HAP-1 (cell line): ENCODE results near the gene CPZ.
"Not testable (repeated sequence)": the region's sequence is repeated elsewhere in the genome, so short reads cannot be mapped to it uniquely, and the experiment has no call there.

Experiments
- DNase-seq, 2 experiments: peaks; one replicate each; pipeline ENCODE4 v3.0.0-alpha.2; 2016 to 2020; ENCODE audit warnings: low spot score in 2 of 2
- H3K27me3 ChIP-seq: fragments of 250-450 bp; sonication (Bioruptor Pico); 2 replicates; pipeline ENCODE4 v1.5.1; 2020; ENCODE audit warnings: low read depth, mild to moderate bottlenecking, moderate library complexity
- H3K36me3 ChIP-seq: fragments of 250-450 bp; sonication (Bioruptor Pico); replicated peaks from 2 replicates; pipeline ENCODE4 v1.5.1; 2020; ENCODE audit warnings: mild to moderate bottlenecking
- H3K4me1 ChIP-seq: fragments of 250-450 bp; sonication (Bioruptor Pico); 2 replicates; pipeline ENCODE4 v1.5.1; 2020; ENCODE audit warnings: mild to moderate bottlenecking
- H3K4me3 ChIP-seq: fragments of 250-450 bp; sonication (Bioruptor Pico); 2 replicates; pipeline ENCODE4 v1.5.1; 2020; ENCODE audit warnings: mild to moderate bottlenecking, moderate library complexity
- H3K9me3 ChIP-seq: fragments of 250-450 bp; sonication (Bioruptor Pico); 2 replicates; pipeline ENCODE4 v1.5.1; 2020; ENCODE audit warnings: mild to moderate bottlenecking, moderate library complexity
- in situ Hi-C: fragments of 300-500 bp; cut with MboI; formaldehyde crosslinking; loops from 3 replicates; pipeline ENCODE4 v1.14.3; 2020; ENCODE audit warnings: low sequenced_read_pairs, inconsistent platforms, mixed read lengths

Gene CPZ

DNA sequence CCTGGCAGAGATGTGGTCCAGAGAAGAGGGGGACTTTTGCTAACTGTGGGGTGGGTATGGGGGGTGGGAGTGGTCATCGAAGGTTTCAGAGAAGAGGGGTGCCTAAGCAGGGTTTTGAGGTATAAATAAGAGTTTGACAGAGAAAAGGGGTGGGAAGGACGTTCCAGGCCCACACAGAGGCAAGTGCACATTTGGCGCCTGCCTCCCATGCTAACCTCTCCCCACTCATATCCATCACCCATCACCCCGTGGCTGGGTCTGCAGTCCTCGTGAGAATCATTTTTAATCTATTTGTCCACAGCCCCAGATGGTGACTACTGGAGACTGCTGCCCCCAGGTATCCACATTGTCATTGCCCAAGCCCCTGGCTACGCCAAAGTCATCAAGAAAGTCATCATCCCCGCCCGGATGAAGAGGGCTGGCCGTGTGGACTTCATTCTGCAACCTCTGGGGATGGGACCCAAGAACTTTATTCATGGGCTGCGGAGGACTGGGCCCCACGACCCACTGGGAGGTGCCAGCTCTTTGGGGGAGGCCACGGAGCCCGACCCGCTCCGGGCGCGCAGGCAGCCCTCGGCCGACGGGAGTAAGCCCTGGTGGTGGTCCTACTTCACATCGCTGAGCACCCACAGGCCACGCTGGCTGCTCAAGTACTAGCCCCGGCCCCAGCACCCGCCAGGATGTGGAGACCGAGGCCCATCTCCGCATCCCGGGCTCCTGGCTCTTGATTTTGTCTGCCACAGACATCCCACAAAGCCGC, 26.6 kb downstream of the CPZ start:
- Histone ChIP-seq H3K36me3 (no peaks in the 10 kb centered on the region), H3K4me3 (no peak overlapping the region)
- in situ Hi-C loops: no loop called here

DNA sequence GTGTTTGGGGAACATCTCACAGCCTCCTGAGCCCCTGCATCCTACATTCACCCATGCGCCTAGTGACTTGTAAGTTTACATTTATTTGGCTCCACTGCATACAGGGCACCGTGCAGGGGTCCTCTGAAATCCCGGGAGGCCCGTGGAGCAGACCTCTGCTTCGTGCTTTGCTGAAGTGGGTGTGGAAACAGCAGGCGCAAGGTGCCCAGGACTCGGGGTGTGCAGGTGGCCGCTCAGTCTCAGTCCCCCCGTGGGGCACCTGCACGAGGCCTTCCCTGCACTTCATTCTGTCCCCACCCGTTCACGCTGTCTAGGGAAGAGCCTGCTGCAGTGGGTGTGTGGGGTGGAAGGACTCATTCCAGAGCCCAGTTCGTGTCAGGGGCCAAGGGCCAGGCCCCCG, 28.6 kb downstream of the CPZ start:
- H3K9me3 ChIP-seq, H3K27me3 ChIP-seq, H3K4me3 ChIP-seq, H3K36me3 ChIP-seq, H3K4me1 ChIP-seq, DNase-seq, in situ Hi-C loops: not testable (repeated sequence)

More for the DNA sequence above, 26.6 kb downstream of the CPZ start:
- no peak for DNase-seq
- Histone ChIP-seq H3K4me1 (no peaks in the 10 kb centered on the region), H3K27me3 (no peaks in the 10 kb centered on the region), H3K9me3 (no peaks in the 10 kb centered on the region)

DNA sequence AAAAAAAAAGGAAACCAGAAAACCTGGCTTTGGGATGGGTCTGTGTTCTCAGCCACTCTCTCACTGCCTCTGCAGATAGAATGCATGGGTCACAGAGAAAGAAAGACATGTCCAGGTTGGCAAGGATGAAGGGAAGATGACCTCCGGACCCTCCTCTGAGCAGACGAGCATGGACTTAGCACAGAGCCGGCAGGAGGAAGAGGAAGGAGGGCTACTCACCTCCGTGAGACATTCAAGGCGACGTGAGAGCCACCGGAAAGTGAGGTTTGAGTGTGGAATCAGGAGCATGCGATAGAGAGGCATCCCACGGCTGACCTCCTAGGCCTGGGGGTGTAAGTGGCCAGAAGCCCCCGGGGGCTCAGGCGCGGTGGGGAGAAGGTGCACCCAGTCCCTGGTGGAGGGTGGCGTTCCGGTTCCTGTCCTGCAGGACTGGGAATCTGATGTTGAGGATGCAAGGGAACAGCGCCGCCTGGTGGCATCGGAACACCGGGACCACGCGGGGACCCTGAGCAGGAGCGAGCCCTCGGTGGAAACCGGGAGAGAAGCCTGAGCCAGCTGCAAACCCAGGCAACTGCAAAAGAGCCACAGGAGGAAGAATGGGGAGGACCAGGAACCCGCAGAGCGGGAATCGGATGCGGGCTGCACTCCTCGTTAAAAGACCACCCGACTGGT, 32.2 kb downstream of the CPZ start:
- in situ Hi-C loops, H3K9me3 ChIP-seq, DNase-seq: not testable (repeated sequence)

DNA sequence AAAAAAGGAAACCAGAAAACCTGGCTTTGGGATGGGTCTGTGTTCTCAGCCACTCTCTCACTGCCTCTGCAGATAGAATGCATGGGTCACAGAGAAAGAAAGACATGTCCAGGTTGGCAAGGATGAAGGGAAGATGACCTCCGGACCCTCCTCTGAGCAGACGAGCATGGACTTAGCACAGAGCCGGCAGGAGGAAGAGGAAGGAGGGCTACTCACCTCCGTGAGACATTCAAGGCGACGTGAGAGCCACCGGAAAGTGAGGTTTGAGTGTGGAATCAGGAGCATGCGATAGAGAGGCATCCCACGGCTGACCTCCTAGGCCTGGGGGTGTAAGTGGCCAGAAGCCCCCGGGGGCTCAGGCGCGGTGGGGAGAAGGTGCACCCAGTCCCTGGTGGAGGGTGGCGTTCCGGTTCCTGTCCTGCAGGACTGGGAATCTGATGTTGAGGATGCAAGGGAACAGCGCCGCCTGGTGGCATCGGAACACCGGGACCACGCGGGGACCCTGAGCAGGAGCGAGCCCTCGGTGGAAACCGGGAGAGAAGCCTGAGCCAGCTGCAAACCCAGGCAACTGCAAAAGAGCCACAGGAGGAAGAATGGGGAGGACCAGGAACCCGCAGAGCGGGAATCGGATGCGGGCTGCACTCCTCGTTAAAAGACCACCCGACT, 37.8 kb downstream of the CPZ start:
- in situ Hi-C loops, H3K27me3 ChIP-seq, H3K9me3 ChIP-seq, H3K36me3 ChIP-seq, DNase-seq, H3K4me3 ChIP-seq, H3K4me1 ChIP-seq: not testable (repeated sequence)

More for the DNA sequence above, 32.2 kb downstream of the CPZ start:
- H3K27me3 ChIP-seq, H3K4me1 ChIP-seq, H3K4me3 ChIP-seq, H3K36me3 ChIP-seq: not testable (repeated sequence)

DNA sequence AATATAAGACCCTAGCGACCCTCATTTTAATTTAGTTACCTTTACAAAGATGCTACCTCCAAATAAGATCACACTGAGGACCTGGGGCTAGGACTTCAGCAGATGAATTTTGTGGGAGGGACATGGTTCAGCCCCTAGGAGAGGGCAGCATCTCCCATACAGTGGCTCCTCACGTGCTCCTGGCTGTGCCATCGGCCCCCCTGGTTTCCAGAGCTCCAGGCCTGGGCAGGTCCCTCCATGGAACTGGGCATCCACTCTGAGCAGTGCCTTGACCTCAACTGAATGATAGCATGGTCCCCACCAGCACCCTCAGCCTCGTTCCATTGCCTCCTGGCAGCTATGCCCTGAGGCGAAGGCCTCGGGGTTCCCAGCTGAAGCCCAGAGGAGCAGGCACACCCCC, 39.3 kb downstream of the CPZ start:
- H3K36me3 ChIP-seq, DNase-seq, in situ Hi-C loops, H3K4me1 ChIP-seq, H3K9me3 ChIP-seq, H3K27me3 ChIP-seq, H3K4me3 ChIP-seq: not testable (repeated sequence)

DNA sequence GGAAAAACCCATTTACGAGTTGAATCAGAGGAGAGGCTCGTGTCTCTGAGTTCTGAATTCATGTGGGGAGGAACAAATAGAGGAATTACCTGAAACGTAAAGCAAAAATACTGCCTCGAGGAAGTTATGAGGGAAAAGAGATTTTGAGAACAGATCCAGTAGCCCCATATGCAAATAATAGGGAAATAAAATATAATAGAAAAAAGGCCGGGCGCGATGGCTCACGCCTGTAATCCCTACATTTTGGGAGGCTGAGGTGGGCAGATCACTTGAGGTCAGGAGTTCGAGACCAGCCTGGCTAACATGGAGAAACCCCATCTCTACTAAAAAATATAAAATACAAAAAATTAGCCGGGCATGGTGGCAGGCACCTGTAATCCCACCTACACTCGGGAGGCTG, 42.2 kb downstream of the CPZ start:
- H3K9me3 ChIP-seq, DNase-seq, in situ Hi-C loops, H3K4me1 ChIP-seq, H3K36me3 ChIP-seq, H3K4me3 ChIP-seq: not testable (repeated sequence)
- H3K27me3 ChIP-seq: peaks cover 13% of the 10 kb centered on the region

DNA sequence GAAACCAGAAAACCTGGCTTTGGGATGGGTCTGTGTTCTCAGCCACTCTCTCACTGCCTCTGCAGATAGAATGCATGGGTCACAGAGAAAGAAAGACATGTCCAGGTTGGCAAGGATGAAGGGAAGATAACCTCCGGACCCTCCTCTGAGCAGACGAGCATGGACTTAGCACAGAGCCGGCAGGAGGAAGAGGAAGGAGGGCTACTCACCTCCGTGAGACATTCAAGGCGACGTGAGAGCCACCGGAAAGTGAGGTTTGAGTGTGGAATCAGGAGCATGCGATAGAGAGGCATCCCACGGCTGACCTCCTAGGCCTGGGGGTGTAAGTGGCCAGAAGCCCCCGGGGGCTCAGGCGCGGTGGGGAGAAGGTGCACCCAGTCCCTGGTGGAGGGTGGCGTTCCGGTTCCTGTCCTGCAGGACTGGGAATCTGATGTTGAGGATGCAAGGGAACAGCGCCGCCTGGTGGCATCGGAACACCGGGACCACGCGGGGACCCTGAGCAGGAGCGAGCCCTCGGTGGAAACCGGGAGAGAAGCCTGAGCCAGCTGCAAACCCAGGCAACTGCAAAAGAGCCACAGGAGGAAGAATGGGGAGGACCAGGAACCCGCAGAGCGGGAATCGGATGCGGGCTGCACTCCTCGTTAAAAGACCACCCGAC, 43.5 kb downstream of the CPZ start:
- H3K9me3 ChIP-seq, H3K36me3 ChIP-seq, DNase-seq, H3K4me3 ChIP-seq, H3K4me1 ChIP-seq, in situ Hi-C loops: not testable (repeated sequence)
- peaks cover 13% of the 10 kb centered on the region for H3K27me3 ChIP-seq

DNA sequence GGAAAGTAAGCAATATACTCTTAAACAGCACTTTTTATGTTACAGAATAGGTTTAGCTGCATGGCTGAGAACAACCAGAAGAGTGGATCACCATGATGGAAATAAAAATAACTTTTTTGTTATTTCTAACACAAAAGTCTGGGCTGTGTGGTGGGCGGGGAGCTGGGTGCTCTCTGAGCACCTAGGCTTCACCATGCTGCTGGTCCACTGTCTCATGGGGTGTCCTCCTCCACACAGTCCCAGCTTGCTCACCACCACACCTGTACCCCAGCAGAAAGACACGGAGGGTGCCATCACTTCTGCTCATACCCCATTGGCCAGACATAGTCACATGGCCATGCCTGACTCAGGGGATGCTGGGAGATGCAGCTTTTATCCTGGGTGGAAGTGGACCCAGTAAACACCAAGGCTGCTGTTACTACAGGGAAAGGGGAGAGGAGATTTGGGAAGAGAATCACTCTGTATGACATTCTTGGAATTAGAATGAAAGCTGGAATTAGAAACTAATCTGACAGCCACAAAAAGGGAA, 45.0 kb downstream of the CPZ start:
- Histone ChIP-seq H3K4me3 (no peak overlapping the region), H3K4me1 (no peaks in the 10 kb centered on the region), H3K27me3 (peaks cover 13% of the 10 kb centered on the region), H3K36me3 (no peaks in the 10 kb centered on the region), H3K9me3 (no peaks in the 10 kb centered on the region)
- peak in 1 of 2 experiments; percentile 7 for DNase-seq
- in situ Hi-C loops: no loop called here

DNA sequence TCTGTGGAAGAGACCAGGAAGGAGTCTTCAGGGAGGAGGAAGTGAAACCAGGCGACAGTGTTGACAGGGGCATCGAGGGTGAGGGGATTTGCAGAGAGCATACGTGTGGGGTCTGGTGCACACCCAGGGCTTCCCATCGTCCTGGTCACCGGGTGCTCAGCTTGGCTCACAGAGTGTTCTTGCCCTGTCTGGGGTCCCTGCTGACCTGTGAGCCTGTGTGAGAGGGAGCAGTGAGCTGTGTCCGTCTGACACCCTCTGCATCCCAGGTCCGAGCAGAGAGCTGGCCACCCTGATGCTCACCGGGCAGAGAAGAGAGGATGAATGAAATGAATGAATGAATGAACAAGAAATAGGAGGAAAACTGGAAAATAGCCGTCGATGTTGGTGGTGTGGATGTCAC, 46.5 kb downstream of the CPZ start:
- Histone ChIP-seq H3K4me1 (no peaks in the 10 kb centered on the region), H3K4me3 (no peak overlapping the region), H3K36me3 (no peaks in the 10 kb centered on the region), H3K9me3 (no peaks in the 10 kb centered on the region), H3K27me3 (peaks cover 13% of the 10 kb centered on the region)
- in situ Hi-C loops: no loop called here
- DNase-seq: peak in 1 of 2 experiments; percentile 3

DNA sequence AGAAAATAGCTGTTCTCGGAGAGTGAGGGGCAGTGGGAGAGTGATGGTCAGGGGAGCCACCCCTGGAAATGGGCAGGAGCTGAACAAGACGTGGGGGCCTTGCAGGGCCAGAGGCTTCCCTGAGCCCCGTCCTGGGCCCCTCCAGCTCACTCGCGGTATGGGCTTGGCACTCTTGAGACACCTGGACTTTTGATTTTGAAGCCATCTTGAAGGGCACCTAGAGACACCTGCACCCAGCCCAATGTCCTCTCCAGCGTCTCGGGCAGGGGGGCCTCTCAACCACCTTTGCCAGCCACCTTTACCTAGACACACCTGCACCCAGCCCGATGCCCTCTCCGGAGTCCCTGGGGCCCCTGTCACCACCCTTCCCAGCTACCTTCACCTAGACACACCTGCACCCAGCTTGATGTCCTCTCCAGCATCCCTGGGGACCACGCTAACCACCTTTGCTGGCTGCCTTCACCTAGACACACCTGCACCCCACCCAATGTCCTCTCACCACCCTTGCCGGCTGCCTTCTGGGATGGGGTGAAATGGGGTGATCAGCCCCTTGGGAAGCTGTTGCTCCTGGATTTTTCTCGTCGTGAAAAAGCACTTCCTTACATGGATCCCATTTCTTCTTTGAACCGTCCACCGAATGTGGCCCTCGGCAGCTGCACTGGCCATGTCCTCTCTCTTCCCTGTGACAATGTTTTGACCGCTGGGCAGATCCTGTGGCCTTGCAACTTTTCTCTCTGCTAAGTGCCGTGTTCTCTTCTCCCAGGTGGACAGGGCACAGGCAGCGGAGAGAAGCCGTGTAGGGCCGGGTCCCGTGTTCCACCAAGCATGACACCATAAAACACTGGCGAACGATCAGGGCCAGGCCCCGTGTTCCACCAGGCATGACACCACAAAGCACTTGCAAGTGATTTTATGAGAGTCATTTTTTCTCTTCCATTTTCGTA, 47.5 kb downstream of the CPZ start:
- no peaks in the 10 kb centered on the region for H3K4me1 ChIP-seq
- peak in 1 of 2 experiments; percentile 1 for DNase-seq
- no peak overlapping the region for H3K4me3 ChIP-seq
- H3K36me3 ChIP-seq: no peaks in the 10 kb centered on the region
- no peaks in the 10 kb centered on the region for H3K9me3 ChIP-seq
- in situ Hi-C loops: no loop called here
- peaks cover 13% of the 10 kb centered on the region for H3K27me3 ChIP-seq

DNA sequence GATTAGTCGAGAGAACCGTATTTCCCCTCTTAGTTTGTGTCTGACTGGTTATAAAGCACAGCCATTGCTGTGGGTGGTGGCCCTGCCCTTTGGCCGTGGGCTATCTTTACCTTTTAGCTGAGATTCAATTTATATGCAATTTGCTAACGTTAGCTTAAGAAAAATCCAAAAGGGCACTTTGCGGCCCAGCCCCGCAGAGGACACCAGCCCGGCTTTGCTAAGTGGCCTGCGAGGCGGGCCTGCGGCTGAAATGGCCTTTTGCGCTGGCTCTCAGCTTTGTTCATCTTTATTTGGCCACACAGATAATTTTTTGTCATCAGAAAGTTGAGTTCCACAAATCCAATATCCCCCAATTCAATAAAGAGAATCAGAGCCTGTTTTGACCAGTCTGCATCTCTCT, 48.3 kb downstream of the CPZ start:
- peaks cover 13% of the 10 kb centered on the region for H3K27me3 ChIP-seq
- in situ Hi-C loops: no loop called here

DNA sequence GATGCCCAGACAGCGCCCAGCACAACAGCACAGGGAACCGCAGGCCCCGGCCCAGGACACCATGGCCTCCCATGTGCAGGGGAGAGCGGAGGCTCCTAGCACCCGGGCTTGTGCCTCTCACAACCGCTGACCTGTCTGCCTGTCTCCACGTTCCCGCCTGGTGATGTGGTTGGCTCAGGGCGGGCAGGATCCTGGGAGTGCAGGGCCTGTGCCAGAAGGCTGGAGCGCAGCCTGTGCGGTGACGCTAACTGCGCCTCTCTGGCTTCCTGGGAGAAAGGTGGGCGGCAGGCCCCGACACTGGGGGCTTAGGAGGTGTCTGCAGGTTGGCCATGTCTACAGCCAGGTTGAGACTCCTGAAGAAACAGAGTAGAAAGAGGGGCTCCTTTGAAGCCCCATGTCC, 48.7 kb downstream of the CPZ start:
- H3K4me3 ChIP-seq: no peak overlapping the region
- DNase-seq: no peak
- H3K27me3 ChIP-seq: peaks cover 13% of the 10 kb centered on the region
- H3K36me3 ChIP-seq: no peaks in the 10 kb centered on the region
- no peaks in the 10 kb centered on the region for H3K4me1 ChIP-seq
- no peaks in the 10 kb centered on the region for H3K9me3 ChIP-seq
- in situ Hi-C loops: no loop called here

More for the DNA sequence above, 48.3 kb downstream of the CPZ start:
- Histone ChIP-seq H3K36me3 (no peaks in the 10 kb centered on the region), H3K4me3 (no peak overlapping the region), H3K9me3 (no peaks in the 10 kb centered on the region), H3K4me1 (no peaks in the 10 kb centered on the region)
- DNase-seq: no peak
